GM12878 (cell line): ENCODE data around the gene POM121L12.

ENCODE experiments used
- ETV6 ChIP-seq, 2 experiments: fragments of 450-650 bp in 1 of 2; IDR thresholded peaks in 1 of 2; conservative IDR thresholded peaks in 1 of 2; 2 replicates each; pipeline ENCODE4 v1.6.1; 2014; ENCODE audit warnings: antibody characterized with exemption in 1 of 2, borderline replicate concordance in 1 of 2, low read depth in 1 of 2, mild to moderate bottlenecking in 1 of 2, moderate library complexity in 1 of 2
- EZH2 ChIP-seq: IDR thresholded peaks from 2 replicates; pipeline ENCODE4 v1.6.1; 2012; ENCODE audit warnings: low read depth, mild to moderate bottlenecking, control low read depth, inconsistent platforms, low read length, borderline replicate concordance; ENCODE audit not compliant: control insufficient read depth
- JUND ChIP-seq: IDR thresholded peaks from 2 replicates; pipeline ENCODE4 v1.6.1; 2012; ENCODE audit warnings: low read depth, mild to moderate bottlenecking, low read length, improper control_type of control experiment, moderate library complexity

DNA sequence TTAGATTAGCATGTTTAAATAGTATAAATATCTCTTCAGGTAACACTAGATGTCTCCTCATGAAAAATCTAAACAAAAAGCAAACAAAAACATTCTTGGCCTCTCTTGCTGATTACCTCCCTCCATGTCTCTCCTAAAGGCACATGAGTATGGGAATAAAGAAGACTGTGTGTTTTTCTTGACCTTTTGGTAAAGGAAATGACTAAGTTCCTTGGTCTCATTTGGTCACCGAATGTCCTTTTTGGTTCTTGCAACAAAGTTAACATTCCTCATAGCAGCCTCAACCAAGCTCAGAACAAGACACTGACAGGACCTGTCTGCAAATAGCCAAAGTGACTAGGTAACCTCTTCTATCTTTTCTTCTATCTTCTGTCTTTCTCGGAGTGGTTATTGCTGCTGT is 35.5 kb downstream of the POM121L12 start:
- no peak for TF ChIP-seq EZH2
- no peak for TF ChIP-seq ETV6 (conservative IDR thresholded peaks at IDR 0.05 in 1 of 2, IDR thresholded peaks at IDR 0.05 in 1 of 2; ENCODE audit: borderline replicate concordance in 1 of 2, low read depth in 1 of 2)
- TF ChIP-seq JUND: no peak
